WERI-Rb-1 (cell line): ENCODE measurements around the gene UBQLN4.
A peak's percentile ranks its signal among the peaks of the same experiment; 100 is the strongest.

Source experiments
- DNase-seq: peaks from one replicate; pipeline ENCODE4 v3.0.0-alpha.2; 2020
- H3K27ac ChIP-seq: fragments of 250-450 bp; sonication (Bioruptor Pico); 2 replicates; pipeline ENCODE4 v1.5.1; 2020; ENCODE audit warnings: mild to moderate bottlenecking, moderate library complexity
- H3K27me3 ChIP-seq: fragments of 250-450 bp; sonication (Bioruptor Pico); 2 replicates; pipeline ENCODE4 v1.5.1; 2021; ENCODE audit warnings: mild to moderate bottlenecking, low read depth, moderate library complexity; ENCODE audit not compliant: insufficient read depth, severe bottlenecking
- H3K36me3 ChIP-seq: fragments of 250-450 bp; sonication (Bioruptor Pico); 2 replicates; pipeline ENCODE4 v1.5.1; 2020; ENCODE audit warnings: mild to moderate bottlenecking, moderate library complexity
- H3K4me3 ChIP-seq: 2 replicates; pipeline ENCODE4 v1.5.1; 2011; ENCODE audit warnings: low read depth, mild to moderate bottlenecking, control low read depth, low read length
- H3K9me3 ChIP-seq: fragments of 250-450 bp; sonication (Bioruptor Pico); 2 replicates; pipeline ENCODE4 v1.5.1; 2021; ENCODE audit warnings: mild to moderate bottlenecking, moderate library complexity; ENCODE audit not compliant: severe bottlenecking
- CTCF ChIP-seq: IDR thresholded peaks from 2 replicates; pipeline ENCODE4 v1.5.1; 2011; ENCODE audit warnings: low read depth, mild to moderate bottlenecking, control low read depth, inconsistent platforms, low read length

UBQLN4 gene

GRCh38 chr1:156079762-156080161, 26.2 kb upstream of the UBQLN4 start:
- Histone ChIP-seq H3K36me3 (peaks cover 54% of the 10 kb centered on the region), H3K4me3 (no peak overlapping the region), H3K27ac (no peak overlapping the region)

GRCh38 chr1:156078728-156079127, 25.1 kb upstream of the UBQLN4 start:
- H3K27ac ChIP-seq = no peak overlapping the region; the same call in 1 of the 2 replicates
- no peak for DNase-seq
- H3K4me3 ChIP-seq = no peak overlapping the region
- peaks cover 58% of the 10 kb centered on the region for H3K36me3 ChIP-seq
- H3K9me3 ChIP-seq = no peaks in the 10 kb centered on the region
- H3K27me3 ChIP-seq = no peaks in the 10 kb centered on the region
- TF ChIP-seq CTCF = no peak

More at GRCh38 chr1:156079762-156080161, 26.2 kb upstream of the UBQLN4 start:
- DNase-seq = no peak
- no peak for TF ChIP-seq CTCF
- Histone ChIP-seq H3K9me3 (no peaks in the 10 kb centered on the region), H3K27me3 (no peaks in the 10 kb centered on the region)

- H3K36me3 ChIP-seq = peaks cover 67% of the 10 kb centered on the region
- TF ChIP-seq CTCF = no peak
- no peak overlapping the region for H3K4me3 ChIP-seq
- peak overlapping the region; percentile 70 for H3K27ac ChIP-seq
- no peak for DNase-seq
- H3K9me3 ChIP-seq = no peaks in the 10 kb centered on the region
- H3K27me3 ChIP-seq = no peaks in the 10 kb centered on the region
Measured at GRCh38 chr1:156077430-156077760, 23.8 kb upstream of the UBQLN4 start.

GRCh38 chr1:156076609-156077429, 23.2 kb upstream of the UBQLN4 start:
- DNase-seq = no peak

GRCh38 chr1:156075775-156076204, 22.2 kb upstream of the UBQLN4 start:
- DNase-seq = peak; percentile 54
- Histone ChIP-seq H3K27ac (peak overlapping the region; percentile 70), H3K27me3 (no peaks in the 10 kb centered on the region), H3K36me3 (peaks cover 67% of the 10 kb centered on the region), H3K4me3 (no peak overlapping the region), H3K9me3 (no peaks in the 10 kb centered on the region)
- TF ChIP-seq CTCF = no peak

More at GRCh38 chr1:156076609-156077429, 23.2 kb upstream of the UBQLN4 start:
- Histone ChIP-seq H3K27ac (peak overlapping the region; percentile 70), H3K9me3 (no peaks in the 10 kb centered on the region), H3K27me3 (no peaks in the 10 kb centered on the region), H3K4me3 (no peak overlapping the region), H3K36me3 (peaks cover 67% of the 10 kb centered on the region)
- TF ChIP-seq CTCF = no peak
